K562 (cell line): ENCODE measurements around the gene GULP1. TPM values are rescaled to one million over a fixed set of nuclear protein-coding genes. Genes with fewer than 3 reads are reported as not detected.
A peak's percentile ranks its signal among the peaks of the same experiment; 100 is the strongest.

Experiments
- ARID1B ChIP-seq: fragments of 450-650 bp; IDR thresholded peaks from 2 replicates; pipeline ENCODE4 v1.6.1; 2016; ENCODE audit warnings: antibody characterized with exemption, mild to moderate bottlenecking, inconsistent platforms
- ATF7 ChIP-seq: fragments of 450-650 bp; IDR thresholded peaks from 2 replicates; pipeline ENCODE4 v1.7.1; 2014; ENCODE audit warnings: mild to moderate bottlenecking, moderate library complexity
- GATA2 ChIP-seq: sonication (generic); formaldehyde crosslinking; IDR thresholded peaks from 2 replicates; pipeline ENCODE4 v1.4.0; 2020; ENCODE audit warnings: mild to moderate bottlenecking, missing genetic modification reagents
- MEIS2 ChIP-seq: fragments of 450-650 bp; IDR thresholded peaks from 2 replicates; pipeline ENCODE4 v1.6.1; 2014; ENCODE audit warnings: mild to moderate bottlenecking; ENCODE audit not compliant: partially characterized antibody
- RFX5 ChIP-seq: IDR thresholded peaks from 2 replicates; pipeline ENCODE4 v1.6.1; 2011; ENCODE audit warnings: low read depth, mild to moderate bottlenecking, improper control_type of control experiment, low read length
- SMARCA4 ChIP-seq: fragments of 450-650 bp; IDR thresholded peaks from 2 replicates; pipeline ENCODE4 v1.6.1; 2016
- ZBED1 ChIP-seq: IDR thresholded peaks from 2 replicates; pipeline ENCODE4 v1.6.1; 2014
- polyA plus RNA-seq, 8 experiments: library from polyadenylated mRNA; depleted of rRNA in 4 of 8; stranded (reverse) in 5 of 8; unstranded in 3 of 8; fragments of >200 nt; fragmentation: Nextera tagmentation in 2 of 8; fragmentation: Illumina TruSeq in 1 of 8; extraction: Ambion mirVana in 2 of 8; extraction: Trizol in 1 of 8; gene quantifications; 2 replicates each; pipeline versions ENCODE4 v1.2.1 to v1.2.3, GENCODE V29; 2011 to 2014; ENCODE audit warnings: inconsistent platforms in 1 of 8, missing spikeins in 1 of 8
- total RNA-seq, 7 experiments: library from RNA; depleted of rRNA in 6 of 7; stranded (reverse); fragments of >200 nt in 6 of 7; fragmentation: Illumina TruSeq in 2 of 7; extraction: Trizol in 2 of 7; gene quantifications; 2 replicates each; pipeline versions ENCODE4 v1.2.1 to v1.2.3, GENCODE V29; 2011 to 2021; ENCODE audit warnings: low replicate concordance in 1 of 7
- TF ChIP-seq, protein P1 (sequence below): IDR thresholded peaks from 2 replicates; pipeline ENCODE4 v1.6.1; 2011; ENCODE audit warnings: borderline replicate concordance, low read depth, mild to moderate bottlenecking, moderate library complexity, low read length; ENCODE audit not compliant: insufficient read depth, poor library complexity, severe bottlenecking
- TF ChIP-seq, protein P2 (sequence below), 2 experiments: fragments of 450-650 bp in 1 of 2; sonication (generic) in 1 of 2; formaldehyde crosslinking in 1 of 2; IDR thresholded peaks in 1 of 2; conservative IDR thresholded peaks in 1 of 2; 2 replicates each; pipeline versions ENCODE4 v1.6.1 to v1.8.1; 2016 to 2023; ENCODE audit warnings: mild to moderate bottlenecking in 2 of 2, moderate library complexity in 2 of 2, inconsistent platforms in 1 of 2, missing genetic modification reagents in 1 of 2
- TF ChIP-seq, protein P3 (sequence below): fragments of 450-650 bp; formaldehyde crosslinking; IDR thresholded peaks from 2 replicates; pipeline ENCODE4 v1.4.0; 2020; ENCODE audit warnings: mild to moderate bottlenecking

GULP1 gene
- total and polyA plus RNA-seq, 9 of the 15 experiments (the other 6 are each of a cell fraction or from before 2014, with no cell fraction given), result 8.5 to 25.3 (median 19.5) TPM

GRCh38 chr2:188495969-188496431 lies 204.3 kb downstream of the GULP1 start (continued):
- TF ChIP-seq, protein P1, sequence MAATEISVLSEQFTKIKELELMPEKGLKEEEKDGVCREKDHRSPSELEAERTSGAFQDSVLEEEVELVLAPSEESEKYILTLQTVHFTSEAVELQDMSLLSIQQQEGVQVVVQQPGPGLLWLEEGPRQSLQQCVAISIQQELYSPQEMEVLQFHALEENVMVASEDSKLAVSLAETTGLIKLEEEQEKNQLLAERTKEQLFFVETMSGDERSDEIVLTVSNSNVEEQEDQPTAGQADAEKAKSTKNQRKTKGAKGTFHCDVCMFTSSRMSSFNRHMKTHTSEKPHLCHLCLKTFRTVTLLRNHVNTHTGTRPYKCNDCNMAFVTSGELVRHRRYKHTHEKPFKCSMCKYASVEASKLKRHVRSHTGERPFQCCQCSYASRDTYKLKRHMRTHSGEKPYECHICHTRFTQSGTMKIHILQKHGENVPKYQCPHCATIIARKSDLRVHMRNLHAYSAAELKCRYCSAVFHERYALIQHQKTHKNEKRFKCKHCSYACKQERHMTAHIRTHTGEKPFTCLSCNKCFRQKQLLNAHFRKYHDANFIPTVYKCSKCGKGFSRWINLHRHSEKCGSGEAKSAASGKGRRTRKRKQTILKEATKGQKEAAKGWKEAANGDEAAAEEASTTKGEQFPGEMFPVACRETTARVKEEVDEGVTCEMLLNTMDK, result no peak
- TF ChIP-seq, protein P2, sequence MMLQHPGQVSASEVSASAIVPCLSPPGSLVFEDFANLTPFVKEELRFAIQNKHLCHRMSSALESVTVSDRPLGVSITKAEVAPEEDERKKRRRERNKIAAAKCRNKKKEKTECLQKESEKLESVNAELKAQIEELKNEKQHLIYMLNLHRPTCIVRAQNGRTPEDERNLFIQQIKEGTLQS (IDR thresholded peaks at IDR 0.05), result peak; percentile 56; the same call in 1 of the 2 replicates
- TF ChIP-seq, protein P2 (CRISPR knock-in tag; conservative IDR thresholded peaks at IDR 0.05), result no peak
- no peak for TF ChIP-seq ATF7
- TF ChIP-seq ZBED1, result no peak
- TF ChIP-seq GATA2 (CRISPR knock-in tag), result no peak
- peak; percentile 42 for TF ChIP-seq MEIS2
- no peak for TF ChIP-seq RFX5
- TF ChIP-seq SMARCA4, result peak; percentile 40; the same call in 1 of the 2 replicates
- peak; percentile 77 for TF ChIP-seq ARID1B
- TF ChIP-seq, protein P3, sequence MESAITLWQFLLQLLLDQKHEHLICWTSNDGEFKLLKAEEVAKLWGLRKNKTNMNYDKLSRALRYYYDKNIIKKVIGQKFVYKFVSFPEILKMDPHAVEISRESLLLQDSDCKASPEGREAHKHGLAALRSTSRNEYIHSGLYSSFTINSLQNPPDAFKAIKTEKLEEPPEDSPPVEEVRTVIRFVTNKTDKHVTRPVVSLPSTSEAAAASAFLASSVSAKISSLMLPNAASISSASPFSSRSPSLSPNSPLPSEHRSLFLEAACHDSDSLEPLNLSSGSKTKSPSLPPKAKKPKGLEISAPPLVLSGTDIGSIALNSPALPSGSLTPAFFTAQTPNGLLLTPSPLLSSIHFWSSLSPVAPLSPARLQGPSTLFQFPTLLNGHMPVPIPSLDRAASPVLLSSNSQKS (CRISPR knock-in tag), result no peak
- TF ChIP-seq, all 486 proteins: peak for 17
